HG03565 (cell line): Measurements from ENCODE around the gene LRFN2.

Experiments
- ATAC-seq: cut with Tn5 transposase; IDR thresholded peaks from one replicate; pipeline ENCODE4 v1.9.1; 2021; ENCODE audit warnings: mild to moderate bottlenecking, moderate library complexity; ENCODE audit not compliant: unreplicated experiment

LRFN2 gene

GRCh38 chr6:40520678-40521077, 66.5 kb downstream of the LRFN2 start:
- no peak for ATAC-seq

GRCh38 chr6:40520084-40520483, 67.1 kb downstream of the LRFN2 start:
- ATAC-seq = no peak

GRCh38 chr6:40517654-40518053, 69.5 kb downstream of the LRFN2 start:
- no peak for ATAC-seq

DNA sequence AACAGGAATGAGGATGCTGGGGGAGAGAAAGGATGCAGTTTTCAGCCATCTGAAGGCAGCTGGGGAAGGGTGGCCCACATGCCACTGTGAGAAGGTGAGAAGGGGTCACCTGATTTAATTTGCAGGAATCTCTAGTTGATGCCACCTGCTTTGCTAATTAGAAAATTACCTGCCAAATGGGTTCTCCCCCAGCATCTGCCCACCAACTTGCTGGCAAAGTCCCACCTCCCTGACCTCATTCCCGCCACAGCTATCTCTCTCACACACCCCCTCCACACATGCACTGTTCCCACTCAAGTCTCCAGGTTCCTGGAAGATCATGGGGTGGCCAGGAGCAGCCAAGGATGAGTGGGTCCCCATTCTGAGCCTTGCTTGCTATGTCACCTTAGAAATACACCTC, 70.7 kb downstream of the LRFN2 start:
- no peak for ATAC-seq

- ATAC-seq = no peak
These were observed 74.8 kb downstream of the LRFN2 start for GRCh38 chr6:40512340-40512739.

GRCh38 chr6:40511884-40512283, 75.3 kb downstream of the LRFN2 start:
- ATAC-seq = no peak

DNA sequence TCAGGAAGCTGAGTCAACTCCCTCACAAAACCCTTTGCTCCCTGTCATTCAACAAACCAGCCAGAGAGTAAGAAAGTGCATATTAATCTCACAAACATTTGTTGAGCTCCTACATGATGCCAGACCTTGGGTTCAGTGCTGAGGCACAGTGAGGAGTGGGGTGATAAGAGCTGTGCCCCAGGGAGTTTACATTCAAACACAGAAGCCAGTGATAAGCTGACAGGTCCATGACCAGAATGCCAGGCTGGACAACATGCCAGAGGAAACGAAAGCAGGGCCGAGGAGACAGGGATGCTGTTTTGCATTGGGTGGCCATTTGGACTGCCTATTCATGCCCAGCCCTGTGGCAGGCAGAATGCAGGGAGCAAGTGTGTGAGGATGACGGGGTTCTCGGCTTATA, 76.7 kb downstream of the LRFN2 start:
- ATAC-seq = no peak

DNA sequence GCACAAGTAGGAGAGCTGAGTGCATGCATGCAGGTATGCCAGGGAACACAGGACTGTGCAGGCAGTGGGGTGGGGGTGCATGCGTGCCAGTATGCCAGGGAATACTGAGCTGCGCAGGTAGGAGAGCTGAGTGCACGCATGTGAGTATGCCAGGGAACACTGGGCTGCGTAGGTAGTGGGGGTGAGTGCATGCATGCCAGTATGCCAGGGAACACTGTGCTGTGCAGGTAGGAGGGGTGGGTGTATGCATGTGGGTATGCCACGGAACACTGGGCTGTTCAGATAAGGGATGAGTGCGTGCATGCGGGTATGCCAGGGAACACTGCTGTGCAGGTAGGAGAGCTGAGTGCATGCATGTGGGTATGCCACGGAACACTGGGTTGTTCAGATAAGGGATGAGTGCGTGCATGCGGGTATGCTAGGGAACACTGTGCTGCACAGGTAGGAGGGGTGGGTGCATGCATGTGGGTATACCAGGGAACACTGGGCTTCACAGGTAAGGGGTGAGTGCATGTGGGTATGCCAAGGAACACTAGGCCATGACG, 77.4 kb downstream of the LRFN2 start:
- no peak for ATAC-seq

- no peak for ATAC-seq
These were observed 78.1 kb downstream of the LRFN2 start for GRCh38 chr6:40509086-40509485.

- no peak for ATAC-seq
These were observed 80.2 kb downstream of the LRFN2 start for GRCh38 chr6:40506954-40507353.

DNA sequence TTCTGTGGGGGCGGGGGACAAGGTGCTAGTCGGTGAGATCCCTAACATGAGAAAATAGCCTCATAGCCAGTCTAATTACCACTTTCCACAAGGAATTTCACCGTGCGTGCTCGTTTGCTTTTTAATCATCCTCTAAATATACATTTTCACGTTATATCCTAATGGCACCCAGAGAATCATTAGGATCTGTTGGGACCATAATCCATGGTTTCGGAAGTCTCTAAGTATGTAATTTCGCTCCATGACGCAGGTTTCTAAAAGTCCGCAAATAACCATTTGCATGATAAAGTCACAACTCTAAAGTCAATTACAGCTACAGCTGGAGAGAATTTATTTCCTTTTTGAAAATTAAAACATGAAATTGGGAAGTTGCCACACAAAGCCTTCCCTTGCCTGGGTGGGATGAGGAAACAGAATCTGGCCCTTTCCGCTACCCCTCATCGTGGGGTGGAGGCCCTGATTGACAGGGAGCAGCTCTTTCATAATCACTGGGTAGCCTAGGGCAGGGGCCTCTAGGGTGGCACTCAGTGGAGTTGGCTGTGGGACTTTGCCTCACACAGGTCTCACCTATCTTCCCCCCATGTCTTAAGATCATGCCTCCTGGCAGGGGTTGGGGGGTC, 81.9 kb downstream of the LRFN2 start:
- ATAC-seq = no peak

DNA sequence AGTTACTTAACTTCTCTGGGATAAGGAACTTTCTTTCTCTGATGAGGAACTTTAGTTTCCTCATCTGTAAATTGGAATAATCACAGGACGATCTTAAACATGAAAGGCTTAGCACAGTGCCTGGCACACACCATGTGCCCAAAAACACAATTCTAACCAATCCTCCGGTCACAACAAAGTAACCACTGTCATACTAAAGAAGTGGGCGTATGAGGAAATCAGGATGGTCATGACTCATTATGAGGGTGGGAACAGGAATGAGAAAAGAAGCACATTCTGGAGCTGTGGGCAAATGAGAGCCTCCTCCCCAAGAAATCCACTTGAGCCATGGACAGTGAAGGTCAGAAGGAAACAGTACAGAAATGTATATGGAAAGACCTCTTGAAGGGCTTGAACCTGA, 82.9 kb downstream of the LRFN2 start:
- no peak for ATAC-seq

DNA sequence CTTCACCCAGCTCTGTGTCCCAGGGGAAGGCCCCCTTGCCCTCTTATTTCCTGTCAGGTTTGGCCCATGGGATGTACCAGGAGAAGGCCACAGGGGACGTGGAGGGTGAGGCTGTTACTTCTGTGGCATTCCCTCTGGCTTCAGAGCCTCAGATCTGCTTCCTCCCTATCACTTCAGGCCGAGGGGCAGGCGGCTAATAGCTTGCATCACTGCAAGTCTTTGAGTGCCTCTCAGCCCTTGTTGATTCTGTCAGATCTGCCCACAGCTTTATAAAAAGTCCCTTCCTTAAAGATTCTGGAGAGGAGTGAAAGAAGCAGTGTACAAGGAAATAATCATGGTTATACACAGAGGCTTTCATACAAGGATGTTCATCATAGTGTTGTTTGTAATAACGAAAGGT, 86.9 kb downstream of the LRFN2 start:
- ATAC-seq = no peak

DNA sequence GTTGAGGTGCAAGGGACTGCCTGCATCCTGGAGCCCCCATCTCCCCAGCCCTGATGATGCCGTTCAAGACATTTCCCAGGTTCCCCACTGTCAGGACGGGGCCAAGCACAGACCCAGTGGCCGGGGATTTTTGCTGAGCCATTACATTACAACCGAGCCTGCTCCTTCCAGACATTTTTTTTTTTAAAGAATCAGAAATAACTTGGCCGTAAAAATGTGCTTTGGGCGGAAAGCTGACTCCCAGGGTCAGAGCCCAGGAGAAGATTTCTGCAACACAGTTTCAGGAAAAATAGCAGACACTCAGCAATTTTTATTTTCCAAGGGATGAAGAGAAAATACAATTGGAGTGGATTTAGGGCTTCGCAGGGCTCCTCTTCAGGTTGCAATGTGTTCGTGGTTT, 87.9 kb downstream of the LRFN2 start:
- no peak for ATAC-seq

GRCh38 chr6:40498148-40498547, 89.0 kb downstream of the LRFN2 start:
- ATAC-seq = no peak

DNA sequence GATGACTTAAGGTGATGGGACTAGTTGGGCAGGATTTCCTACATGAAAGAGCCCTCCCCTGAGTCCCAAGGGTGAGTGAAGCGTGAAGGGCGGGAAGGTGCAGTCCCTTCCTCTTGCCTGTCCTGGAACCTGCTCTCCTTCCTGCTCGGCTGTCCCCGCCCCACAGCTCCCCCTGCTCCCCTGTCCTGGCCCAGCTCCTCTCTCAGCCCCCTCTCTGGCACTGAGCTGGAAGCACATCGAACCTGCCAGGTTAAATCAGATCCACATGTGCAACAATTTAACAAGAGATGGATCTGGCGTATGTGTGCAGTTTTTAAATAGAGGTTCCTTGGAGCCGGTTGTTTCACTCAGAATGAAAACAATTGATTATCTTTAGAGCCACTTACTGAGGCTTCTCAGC, 95.0 kb downstream of the LRFN2 start:
- ATAC-seq = no peak

GRCh38 chr6:40490508-40490907, 96.7 kb downstream of the LRFN2 start:
- no peak for ATAC-seq

DNA sequence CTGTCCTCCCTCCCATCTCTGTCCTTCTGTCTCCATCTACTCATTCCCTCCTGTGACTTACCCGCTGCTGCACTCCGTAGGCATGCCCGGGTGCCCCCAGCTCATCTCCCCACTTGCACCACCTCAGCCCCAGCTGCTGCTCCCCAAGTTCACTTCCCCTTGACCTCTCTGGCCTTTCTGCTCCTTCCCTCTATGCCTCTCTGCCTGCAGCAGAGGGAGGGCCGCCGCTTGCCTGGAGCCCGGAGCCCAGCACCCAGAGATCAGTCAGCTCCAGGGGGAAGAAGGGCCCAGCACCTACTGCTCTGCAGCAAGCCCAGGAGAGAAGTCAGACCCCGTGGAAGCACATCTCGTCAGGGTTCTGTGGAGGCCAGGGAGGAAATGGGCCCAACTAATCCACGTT, 97.4 kb downstream of the LRFN2 start:
- ATAC-seq = no peak

GRCh38 chr6:40486576-40486975, 100.6 kb downstream of the LRFN2 start:
- no peak for ATAC-seq

- ATAC-seq = no peak
These were observed 101.4 kb downstream of the LRFN2 start for GRCh38 chr6:40485795-40486194.

DNA sequence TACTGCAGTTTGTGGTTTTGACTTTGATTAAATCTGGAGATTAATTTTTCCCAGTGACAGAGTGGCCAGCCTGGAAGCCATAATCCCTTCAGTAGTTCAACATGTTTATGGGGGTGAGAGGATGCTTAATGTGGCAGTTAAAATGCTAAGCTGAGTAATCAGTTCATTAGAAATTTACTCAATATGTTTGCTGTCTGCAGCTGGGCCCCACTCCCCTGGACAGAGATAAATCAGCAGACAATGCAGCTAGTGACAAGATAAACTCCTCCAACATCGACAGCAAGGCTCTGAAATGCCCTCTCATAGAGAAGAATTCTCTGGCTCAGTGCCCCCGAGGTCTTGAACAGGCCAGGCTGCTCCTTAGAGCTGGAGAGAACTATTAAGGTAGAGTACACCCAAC, 101.9 kb downstream of the LRFN2 start:
- ATAC-seq = no peak

- no peak for ATAC-seq
These were observed 103.1 kb downstream of the LRFN2 start for GRCh38 chr6:40484066-40484465.

DNA sequence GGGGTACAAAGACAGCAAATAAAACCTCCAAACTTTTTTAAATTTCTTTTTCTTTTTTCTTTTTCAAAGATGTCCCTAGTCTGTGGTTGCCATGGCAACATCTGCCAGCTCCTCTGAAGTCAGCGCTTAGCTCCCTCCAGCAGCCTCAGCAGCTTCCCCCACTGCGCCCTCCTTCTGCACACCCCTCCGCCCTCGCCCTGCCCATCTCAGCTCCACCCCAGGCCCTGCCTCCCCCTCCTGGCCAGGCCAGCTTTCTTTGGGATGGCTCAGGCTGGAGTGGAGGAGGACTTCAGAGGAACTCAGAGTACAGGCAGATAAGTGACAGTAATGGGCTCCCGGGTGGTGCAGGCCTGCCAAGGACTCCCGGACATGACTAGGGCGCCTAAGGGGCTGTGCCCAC, 104.6 kb downstream of the LRFN2 start:
- no peak for ATAC-seq
